ENCODE results near the gene CES1.
"Not testable (repeated sequence)": the region's sequence is repeated elsewhere in the genome, so short reads cannot be mapped to it uniquely, and the experiment has no call there.

Gene CES1

GRCh38 chr16:55832773-55833691 is at the start of gene CES1:
TSS of gene CES1 (minus strand) at chr16:55833096. CDS start at chr16:55833055, 41 bp downstream.
- no peak for DNase-seq

GRCh38 chr16:55876854-55877253 is 44.0 kb upstream of the CES1 start:
- no peak for DNase-seq

GRCh38 chr16:55875273-55875672 is 42.4 kb upstream of the CES1 start, which contains the start of gene CES5A:
TSS of gene CES5A (minus strand) at chr16:55875373. CDS start at chr16:55875221, 152 bp downstream.
- DNase-seq = no peak

- no peak for DNase-seq
Measured at GRCh38 chr16:55873122-55873521, 40.2 kb upstream of the CES1 start.

- DNase-seq = no peak
Measured at GRCh38 chr16:55872130-55872529, 39.2 kb upstream of the CES1 start.

GRCh38 chr16:55871411-55872038 is 38.6 kb upstream of the CES1 start:
- DNase-seq = no peak

- no peak for DNase-seq
Measured at GRCh38 chr16:55868980-55869379, 36.1 kb upstream of the CES1 start.

GRCh38 chr16:55868137-55868536 is 35.2 kb upstream of the CES1 start:
- no peak for DNase-seq

- no peak for DNase-seq
Measured at GRCh38 chr16:55861288-55861687, 28.4 kb upstream of the CES1 start.

GRCh38 chr16:55857650-55858049 is 24.8 kb upstream of the CES1 start:
- not testable (repeated sequence) for DNase-seq

GRCh38 chr16:55856950-55857349 is 24.1 kb upstream of the CES1 start:
- DNase-seq = no peak

GRCh38 chr16:55853114-55853513 is 20.2 kb upstream of the CES1 start:
- DNase-seq = no peak

GRCh38 chr16:55849536-55849935 is 16.6 kb upstream of the CES1 start:
- no peak for DNase-seq

GRCh38 chr16:55846598-55847346 is 13.9 kb upstream of the CES1 start:
- no peak for DNase-seq

GRCh38 chr16:55843105-55843395 is 10.2 kb upstream of the CES1 start:
- no peak for DNase-seq

- DNase-seq = no peak
Measured at GRCh38 chr16:55842369-55843104, 9.6 kb upstream of the CES1 start.

- DNase-seq = no peak
Measured at GRCh38 chr16:55839115-55839514, 6.2 kb upstream of the CES1 start.

- no peak for DNase-seq
Measured at GRCh38 chr16:55836158-55836611, 3.3 kb upstream of the CES1 start.

GRCh38 chr16:55835581-55835980 is 2.7 kb upstream of the CES1 start:
- DNase-seq = no peak

- not testable (repeated sequence) for DNase-seq
Measured at GRCh38 chr16:55835173-55835572, 2.3 kb upstream of the CES1 start.

GRCh38 chr16:55834049-55834448 is 1.2 kb upstream of the CES1 start:
- DNase-seq = no peak

GRCh38 chr16:55832425-55832772 is 497 bp downstream of the CES1 start:
- DNase-seq = no peak
